HG03159 (cell line): ENCODE data around the gene TTN.
"Not testable (repeated sequence)": the region's sequence is repeated elsewhere in the genome, so short reads cannot be mapped to it uniquely, and the experiment has no call there.

Experiments
- ATAC-seq: cut with Tn5 transposase; IDR thresholded peaks from one replicate; pipeline ENCODE4 v1.9.1; 2021; ENCODE audit warnings: mild to moderate bottlenecking, moderate library complexity; ENCODE audit not compliant: unreplicated experiment

TTN gene

DNA sequence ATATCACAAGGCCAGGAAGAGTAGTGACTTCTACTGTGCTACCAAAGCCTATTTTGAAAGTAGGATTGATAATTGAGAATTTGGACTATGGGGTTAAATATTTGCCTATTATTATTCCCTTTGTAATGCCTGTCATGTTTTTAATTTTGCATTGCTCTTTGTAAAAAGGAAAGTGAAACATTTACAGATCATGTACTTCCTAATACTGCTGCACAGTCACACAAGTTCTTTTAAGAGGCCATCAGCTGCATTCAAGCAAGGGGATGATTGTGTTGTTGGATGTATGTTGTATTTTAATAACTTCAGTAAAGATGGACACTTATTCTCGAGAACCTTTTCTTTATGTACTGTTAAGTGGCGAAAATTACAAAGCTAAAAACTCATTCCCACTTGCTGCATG, 256.9 kb downstream of the TTN start:
- peak; percentile 64 for ATAC-seq

DNA sequence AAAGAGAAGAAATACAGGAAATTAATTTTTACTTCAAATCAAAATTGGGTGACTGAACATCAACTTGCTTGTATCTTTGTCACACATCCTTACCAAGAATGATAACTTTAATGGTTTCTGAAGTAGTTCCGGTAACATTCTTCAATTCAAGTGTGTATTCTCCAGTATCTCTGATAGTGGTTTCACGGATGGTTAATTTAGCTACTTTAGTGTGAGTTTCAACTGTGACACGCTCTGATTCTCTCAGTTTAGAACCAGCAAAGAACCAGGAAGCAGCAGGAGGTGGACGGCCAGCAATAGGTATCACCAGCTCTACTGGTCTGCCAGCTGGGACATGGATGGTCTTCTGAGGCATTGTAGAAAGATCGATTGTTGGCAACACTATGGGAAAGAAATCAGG, 264.7 kb downstream of the TTN start:
- no peak for ATAC-seq

DNA sequence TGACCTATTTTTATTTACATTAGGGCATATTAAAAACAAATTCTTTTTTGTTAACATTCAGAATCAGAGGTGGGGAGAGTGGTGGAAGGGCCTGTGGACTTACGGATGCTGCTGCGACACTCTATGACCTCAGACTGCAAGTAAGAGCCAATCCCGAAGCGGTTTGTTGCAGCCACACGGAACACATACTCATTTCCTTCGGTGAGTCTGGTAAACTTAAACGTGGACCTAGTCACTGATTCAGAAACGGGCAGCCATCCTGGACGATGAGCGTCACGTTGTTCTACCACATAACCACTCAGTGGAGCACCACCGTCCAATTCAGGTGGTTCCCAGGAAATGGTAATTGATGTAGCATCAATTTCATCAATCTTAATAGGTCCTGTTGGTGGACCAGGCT, 265.1 kb downstream of the TTN start:
- ATAC-seq = no peak

DNA sequence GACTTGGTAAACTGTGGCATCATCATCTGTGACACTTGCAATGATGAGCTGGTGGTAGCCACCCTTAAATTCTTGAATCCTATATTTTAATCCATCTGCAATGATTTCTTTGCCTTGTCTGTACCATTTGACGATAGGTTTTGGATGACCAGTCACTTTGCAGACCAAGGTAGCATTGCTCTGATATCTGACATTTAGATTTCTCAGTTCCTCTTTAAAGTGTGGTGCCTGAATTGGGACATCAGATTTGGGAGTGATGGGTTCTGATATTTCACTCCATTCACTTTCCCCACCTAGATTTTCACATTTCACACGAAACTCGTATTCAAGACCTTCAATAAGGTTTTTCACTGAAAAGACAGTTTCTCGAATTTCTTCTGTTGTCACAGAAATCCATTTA, 271.2 kb downstream of the TTN start:
- ATAC-seq = no peak

DNA sequence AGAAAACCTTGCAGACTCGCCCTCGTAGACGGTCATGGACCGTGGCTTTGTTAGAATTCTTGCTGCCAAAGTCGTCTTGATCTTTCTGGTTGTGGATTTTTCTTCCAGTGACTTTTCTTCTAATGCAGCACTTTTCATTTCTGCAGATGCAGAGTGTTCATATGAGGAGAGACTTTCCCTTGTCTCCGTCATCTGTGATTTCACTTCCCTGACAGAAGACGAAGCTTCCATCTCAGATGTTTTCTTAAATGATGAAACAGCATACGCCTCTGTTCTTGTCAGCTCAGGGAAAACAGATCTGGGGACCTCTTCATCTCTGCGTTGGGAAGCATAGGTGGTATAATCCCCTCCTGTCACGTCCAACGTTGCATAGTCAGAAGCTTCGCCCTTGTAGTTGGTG, 276.1 kb downstream of the TTN start:
- no peak for ATAC-seq

DNA sequence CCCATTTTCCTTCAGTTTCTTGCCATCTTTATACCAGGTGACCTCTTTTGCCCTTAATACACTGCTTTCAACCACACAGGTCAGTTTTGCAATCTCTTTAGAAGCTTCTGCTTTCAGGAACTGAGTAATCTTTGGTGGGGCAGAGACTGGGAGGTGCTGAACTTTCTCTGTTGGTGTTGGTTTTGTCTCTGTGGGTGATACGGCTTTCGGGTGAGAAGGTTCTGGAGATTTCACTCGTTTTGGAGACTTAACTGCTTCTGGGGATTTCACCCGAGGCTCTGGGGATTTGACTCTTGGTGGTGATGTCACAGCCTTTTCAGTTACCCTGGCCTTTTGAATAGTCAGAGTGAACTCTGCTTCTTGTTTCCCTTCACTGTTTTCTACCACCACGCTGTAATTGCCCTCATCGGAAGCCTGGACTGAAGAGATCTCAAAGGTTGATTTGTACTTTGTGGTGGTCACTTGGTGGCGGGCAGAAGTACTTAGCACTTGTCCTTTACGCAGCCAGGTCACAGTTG, 276.5 kb downstream of the TTN start:
- ATAC-seq = peak; percentile 94

DNA sequence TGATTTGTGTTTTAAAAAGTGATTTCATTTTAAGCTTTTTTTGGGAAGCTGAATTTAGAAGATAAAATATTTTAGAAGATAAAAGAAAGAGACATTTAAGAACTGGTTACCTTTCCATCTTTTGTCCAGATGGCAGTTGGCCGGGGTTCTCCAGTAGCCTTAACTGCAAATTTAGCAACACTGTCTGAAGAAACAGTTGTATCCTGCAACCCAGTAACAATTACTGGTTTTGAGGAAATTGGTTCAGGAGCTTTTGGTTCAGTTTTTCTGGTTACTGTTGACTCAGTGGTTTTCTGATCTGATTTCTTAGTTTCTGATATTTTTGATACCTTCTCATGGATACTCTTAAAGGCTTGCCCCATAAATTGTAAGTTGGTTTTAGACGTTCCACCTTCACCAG, 277.1 kb downstream of the TTN start:
- ATAC-seq = no peak

DNA sequence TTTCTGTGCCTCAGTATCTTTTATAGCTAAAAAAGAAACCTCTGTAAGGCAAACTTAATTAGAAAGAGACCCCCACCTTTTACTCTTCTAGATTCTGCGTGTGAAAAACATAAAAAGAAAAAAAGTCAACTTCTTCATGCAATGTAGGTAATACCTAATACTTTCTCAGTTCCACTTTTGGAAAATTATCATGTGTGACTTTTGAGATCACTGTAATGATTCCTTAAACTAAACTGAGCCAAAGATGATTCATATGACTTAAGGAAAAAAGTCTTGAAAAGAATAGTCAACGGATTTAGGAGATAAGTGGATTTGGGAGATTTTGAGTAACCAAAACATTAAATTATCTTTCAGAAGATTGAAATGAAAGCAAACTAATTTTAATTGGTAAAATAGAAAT, 278.0 kb downstream of the TTN start:
- no peak for ATAC-seq

DNA sequence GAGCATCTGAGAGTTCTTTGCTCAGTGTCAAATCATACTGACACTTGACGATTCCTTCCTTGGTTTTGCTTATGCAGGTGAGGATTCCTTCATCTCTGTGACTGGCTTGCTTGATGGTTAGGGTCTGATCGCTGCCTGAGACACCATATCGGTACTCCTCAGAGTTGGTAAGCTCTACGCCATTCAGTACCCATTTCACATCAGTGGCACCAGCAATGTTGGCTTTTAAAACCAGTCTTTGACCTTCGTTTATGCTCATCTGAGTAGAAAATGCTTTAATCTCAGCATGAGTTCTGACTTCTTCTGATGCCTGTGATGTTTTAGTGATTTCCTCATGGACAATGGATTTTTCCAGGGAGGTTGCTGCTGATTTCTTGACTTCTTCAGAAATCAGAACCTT, 278.6 kb downstream of the TTN start:
- no peak for ATAC-seq

DNA sequence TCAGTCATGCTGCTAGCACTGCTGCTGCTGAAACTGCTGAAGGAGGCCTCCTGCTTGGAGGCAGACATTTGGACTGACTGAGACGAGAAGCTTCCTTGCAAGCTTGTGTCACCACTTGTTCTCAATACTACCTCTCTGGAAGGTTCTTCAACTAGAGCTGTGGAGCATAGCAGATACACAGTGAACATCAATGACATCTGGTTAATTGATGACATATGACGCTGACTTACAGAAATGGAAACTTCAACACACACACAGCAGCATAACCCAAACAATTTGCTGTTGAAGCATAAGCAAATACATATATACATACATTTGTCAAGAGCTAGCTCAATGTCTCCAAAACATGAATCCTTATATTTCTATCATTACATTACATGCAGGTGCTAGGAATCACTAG, 279.6 kb downstream of the TTN start:
- ATAC-seq = no peak

DNA sequence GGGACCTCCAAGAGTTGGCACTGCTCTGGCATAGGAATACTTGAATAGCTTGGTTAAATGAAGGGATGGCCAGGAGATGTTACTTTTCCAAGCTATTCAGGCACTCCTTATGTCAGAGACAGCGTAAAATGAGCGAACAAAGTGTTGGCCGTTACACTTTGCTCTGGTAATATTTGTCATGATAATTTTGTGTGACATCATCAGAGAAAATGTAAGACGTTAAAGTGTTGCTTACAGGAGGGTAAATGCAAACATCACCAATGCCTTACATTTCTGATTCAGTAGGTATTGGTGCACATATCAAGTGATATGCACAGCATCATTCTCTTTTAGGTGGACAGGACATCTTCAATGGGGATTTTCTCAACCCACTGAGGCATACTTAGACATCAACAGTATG, 281.0 kb downstream of the TTN start:
- ATAC-seq = no peak

DNA sequence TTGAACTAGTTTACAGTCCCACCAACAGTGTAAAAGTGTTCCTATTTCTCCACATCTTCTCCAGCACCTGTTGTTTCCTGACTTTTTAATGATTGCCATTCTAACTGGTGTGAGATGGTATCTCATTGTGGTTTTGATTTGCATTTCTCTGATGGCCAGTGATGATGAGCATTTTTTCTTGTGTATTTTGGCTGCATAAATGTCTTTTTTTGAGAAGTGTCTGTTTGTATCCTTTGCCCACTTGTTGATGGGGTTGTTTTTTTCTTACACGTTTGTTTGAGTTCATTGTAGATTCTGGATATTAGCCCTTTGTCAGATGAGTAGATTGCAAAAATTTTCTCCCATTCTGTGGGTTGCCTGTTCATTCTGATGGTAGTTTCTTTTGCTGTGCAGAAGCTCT, 281.8 kb downstream of the TTN start:
- ATAC-seq = not testable (repeated sequence)

DNA sequence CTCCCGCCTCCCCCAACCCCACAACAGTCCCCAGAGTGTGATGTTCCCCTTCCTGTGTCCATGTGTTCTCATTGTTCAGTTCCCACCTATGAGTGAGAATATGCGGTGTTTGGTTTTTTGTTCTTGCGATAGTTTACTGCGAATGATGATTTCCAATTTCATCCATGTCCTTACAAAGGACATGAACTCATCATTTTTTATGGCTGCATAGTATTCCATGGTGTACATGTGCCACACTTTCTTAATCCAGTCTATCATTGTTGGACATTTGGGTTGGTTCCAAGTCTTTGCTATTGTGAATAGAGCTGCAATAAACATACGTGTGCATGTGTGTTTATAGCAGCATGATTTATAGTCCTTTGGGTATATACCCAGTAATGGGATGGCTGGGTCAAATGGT, 282.2 kb downstream of the TTN start:
- ATAC-seq = not testable (repeated sequence)

DNA sequence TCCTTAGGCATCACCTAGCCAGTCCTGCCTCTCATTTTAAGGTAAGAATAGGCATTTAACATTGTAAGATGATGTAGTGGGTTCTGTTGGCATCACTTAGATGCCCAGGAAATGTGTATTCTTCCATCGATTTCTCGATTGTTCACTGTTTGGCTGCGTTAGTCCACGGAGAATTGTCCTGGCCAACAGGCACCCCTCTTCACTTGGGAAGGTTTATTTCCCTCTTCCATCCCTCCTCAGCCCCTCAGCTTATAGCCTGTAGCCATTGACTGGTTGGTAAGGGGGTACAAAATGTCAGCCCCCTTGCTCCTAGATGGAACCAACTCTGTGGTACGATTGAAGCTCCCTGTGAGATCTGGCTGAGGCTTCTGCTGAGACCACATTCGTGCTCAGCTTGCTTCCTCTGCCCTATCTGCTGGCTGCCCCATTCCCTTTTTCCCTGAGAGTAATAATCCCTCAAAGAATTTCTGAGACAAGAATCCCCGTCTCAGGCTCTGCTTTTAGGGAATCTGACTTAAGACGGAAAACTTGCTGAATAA, 283.6 kb downstream of the TTN start:
- peak; percentile 9 for ATAC-seq

DNA sequence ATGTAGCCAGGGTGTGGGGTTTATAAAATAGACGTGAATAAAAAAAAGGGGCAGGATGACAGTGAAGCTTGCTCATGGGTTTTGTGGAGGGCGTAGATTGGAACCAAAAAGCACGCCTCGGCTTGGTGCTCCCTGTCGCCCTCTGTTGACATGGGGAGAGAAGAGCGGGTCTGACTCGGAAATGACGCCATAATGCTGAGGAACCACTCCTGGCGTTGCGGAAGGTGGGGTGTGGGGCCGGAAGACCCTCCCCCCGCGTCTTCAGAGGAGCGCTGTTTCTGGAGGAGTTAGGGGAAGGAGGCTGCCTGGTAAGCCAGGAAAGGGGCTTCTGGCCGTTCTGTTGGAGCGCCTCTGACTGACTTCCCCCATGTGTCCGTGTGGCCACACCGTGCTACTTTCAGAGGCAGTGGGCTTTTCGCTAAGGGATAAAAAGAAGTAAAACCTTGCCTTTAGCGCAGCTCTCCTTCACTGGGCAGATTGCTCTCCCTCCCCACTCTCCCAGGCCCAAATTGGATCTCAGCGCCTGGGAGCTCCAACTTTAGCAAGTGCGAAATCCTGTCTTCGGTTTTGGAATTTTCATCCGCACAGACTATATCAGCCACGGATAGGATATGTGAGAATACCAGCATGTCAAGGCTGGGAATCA, 284.1 kb downstream of the TTN start:
- ATAC-seq = peak; percentile 96

DNA sequence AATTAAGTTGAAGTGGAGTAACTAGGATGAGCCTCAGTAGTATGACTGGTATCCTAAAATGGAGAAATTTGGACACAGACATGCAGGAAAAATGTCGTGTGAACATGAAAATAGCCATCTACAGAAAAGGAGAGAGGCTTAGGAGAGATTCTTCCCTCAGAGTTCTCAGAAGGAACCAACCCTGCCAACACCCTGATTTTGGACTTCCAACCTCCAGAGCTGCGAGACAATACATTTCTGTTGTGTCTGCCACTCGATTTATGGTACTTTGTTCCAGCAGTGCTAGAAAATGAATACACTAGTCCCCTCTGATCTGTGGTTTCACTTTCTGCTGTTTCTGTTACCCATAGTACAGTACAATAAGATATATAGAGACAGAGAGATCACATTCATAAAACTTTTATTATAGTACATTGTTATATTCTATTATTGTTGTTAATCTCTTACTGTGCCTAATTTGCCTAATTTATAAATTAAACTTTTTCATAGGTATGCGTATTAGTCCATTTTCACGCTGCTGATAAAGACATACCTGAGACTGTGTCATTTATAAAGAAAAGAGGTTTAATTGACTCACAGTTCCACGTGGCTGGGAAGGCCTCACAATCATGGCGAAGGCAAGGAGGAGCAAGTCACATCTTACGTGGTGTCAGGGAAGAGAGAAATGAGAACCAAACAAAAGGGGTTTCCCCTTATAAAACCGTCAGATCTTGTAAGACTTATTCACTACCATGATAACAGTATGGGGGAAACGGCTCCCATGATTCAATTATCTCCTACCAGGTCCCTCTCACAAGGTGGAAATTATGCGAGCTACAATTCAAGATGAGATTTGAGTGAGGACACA, 285.7 kb downstream of the TTN start:
- no peak for ATAC-seq

DNA sequence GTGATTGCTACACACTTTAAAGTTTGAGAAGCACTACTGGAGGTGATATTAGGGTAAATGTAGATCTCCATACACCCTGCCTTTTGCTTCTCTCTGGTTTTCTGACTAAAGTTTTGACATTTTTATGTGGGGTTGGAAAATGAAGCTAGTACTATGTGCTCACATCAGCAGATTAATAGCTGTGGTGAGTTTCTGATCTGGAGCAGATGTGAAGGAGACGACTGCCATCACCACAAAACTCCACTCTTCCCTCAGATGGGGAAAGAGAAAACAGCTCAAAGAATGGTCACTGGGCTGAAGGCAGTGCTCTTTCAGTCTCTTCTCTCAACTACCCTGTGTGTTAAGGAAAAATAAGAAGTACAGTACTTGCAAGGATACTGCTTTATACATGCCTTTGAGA, 289.7 kb downstream of the TTN start:
- no peak for ATAC-seq

DNA sequence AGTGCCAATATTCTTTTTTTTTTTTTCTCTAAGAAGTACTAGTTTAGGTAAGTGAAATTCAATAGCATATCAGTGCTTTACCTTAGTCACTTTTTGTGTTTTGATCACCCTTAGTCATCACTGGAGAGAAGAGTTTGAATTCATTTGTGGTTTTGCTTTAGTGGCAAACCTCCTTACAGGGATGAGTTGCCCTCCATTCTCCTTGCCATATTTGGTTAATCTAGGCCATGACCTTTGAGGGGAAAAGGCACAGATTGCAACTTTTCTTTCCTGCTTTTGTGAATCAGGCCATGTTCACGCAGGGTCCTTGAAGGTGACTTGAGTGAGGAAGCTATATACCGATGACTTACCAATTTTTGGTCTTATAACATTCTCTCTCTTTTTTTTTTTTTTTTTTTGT, 292.6 kb downstream of the TTN start:
- no peak for ATAC-seq

DNA sequence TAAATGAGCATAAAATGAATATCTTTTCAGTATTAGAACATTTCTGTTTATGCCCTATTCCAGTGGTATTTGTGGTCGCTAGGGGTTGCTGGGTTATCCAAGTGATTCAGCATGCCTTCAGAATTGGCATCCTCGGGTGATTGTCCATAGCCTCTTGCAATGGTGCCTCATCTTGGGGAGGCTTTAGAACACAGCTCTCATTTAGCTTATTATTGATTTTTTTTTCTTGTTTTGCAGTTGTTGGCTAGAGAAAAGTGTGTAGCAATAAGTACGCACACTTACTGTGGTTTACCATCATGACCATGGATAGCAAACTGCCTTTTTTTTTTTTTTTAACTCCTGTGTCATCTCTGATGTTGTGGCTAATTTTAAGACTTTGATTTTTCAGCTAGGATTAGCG, 293.3 kb downstream of the TTN start:
- ATAC-seq = no peak

DNA sequence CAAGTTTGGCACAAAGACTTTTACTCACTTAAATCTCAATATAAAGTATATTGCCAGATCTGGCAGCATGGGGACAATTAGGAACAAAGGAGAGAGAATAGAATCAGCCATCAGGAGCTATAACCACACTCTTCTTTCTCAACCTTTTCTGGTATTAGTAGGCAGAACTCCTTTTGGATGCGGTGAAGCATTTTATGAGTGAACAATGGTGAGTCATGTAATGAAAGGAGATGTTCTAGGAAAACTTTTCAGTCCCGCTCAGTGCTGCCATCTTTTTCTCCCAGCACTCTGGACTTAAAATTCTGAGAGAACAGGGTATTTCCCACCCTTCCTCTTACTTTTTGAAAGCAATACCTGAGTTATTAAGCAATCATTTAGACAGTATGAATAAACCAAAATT, 294.7 kb downstream of the TTN start:
- ATAC-seq = no peak

DNA sequence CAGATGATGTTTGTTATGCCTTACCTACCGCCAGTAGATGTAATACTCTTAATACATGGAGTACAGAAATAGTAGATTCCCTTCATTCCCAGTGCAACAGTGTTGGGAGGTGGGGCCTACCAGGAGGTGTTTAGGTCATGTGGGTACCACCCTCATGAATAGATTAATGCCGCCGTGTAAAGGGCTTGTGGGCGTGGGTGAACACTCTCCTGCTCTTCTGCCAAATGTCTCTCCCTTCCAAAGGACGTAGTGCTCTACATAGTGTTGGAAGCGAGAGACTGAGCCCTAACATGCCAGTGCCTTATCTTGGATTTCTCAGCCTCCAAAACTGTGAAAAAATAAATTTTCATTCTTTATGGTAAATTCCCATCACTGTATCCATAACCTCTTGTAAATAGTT, 296.8 kb downstream of the TTN start:
- no peak for ATAC-seq

DNA sequence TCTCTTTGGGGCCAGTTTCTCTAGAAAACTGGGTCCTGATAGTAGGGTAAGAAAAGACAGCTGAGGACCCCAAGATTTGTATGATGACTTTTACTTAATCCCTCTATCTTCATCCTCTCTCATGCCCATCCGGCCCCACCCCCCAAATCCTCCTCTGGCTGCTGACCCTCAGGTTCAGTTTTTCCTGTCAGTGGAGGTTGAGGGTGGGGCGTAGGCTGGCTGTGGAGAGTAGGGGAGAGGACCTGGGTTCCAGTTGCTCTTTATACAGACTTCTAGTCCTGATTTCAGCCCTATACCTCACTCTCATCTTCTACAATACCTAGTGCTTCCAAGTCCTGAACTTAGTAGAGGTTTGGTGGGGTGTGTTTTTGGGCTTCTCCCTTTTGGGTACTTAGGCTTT, 298.6 kb downstream of the TTN start:
- ATAC-seq = no peak
